GM12892 (cell line): ENCODE data around the gene TOR4A.

Experiments
- DNase-seq: peaks from one replicate; pipeline ENCODE4 v3.0.0; 2011; ENCODE audit not compliant: insufficient read length
- FAIRE-seq: peaks from 2 replicates; lab custom pipeline; 2011; peaks lifted over from hg19 to GRCh38; lab: Jason Lieb, UNC
- POLR2A ChIP-seq: IDR thresholded peaks from 2 replicates; pipeline ENCODE4 v1.6.1; 2011; ENCODE audit warnings: low read depth, low read length, control low read depth
- POLR2AphosphoS5 ChIP-seq: IDR thresholded peaks from 2 replicates; pipeline ENCODE4 v1.6.1; 2011; ENCODE audit warnings: low read depth, low read length, control low read depth
- TAF1 ChIP-seq: IDR thresholded peaks from 2 replicates; pipeline ENCODE4 v1.6.1; 2011; ENCODE audit warnings: low read depth, mild to moderate bottlenecking, control low read depth, low read length, borderline replicate concordance

The TOR4A gene

GRCh38 chr9:137311171-137311985 is 33.9 kb downstream of the TOR4A start:
- no peak for TF ChIP-seq POLR2A
- TF ChIP-seq POLR2AphosphoS5 = no peak
- TF ChIP-seq TAF1 = no peak
- FAIRE-seq = no peak
- peak; percentile 30 for DNase-seq

GRCh38 chr9:137311986-137312851 is 34.7 kb downstream of the TOR4A start:
- FAIRE-seq = no peak
- TF ChIP-seq POLR2A = no peak
- no peak for DNase-seq

- no peak for DNase-seq
- no peak for FAIRE-seq
- TF ChIP-seq POLR2AphosphoS5 (no peak), POLR2A (no peak), TAF1 (no peak)
Observed at GRCh38 chr9:137312852-137313325, 35.4 kb downstream of the TOR4A start.

- DNase-seq (no peak), FAIRE-seq (no peak)
- TF ChIP-seq POLR2AphosphoS5 (no peak), TAF1 (no peak), POLR2A (no peak)
Observed at GRCh38 chr9:137313326-137313936, 35.9 kb downstream of the TOR4A start.

- DNase-seq = no peak
- no peak for FAIRE-seq
Observed at GRCh38 chr9:137313956-137314560, 36.5 kb downstream of the TOR4A start.

GRCh38 chr9:137314561-137315560 is 37.3 kb downstream of the TOR4A start:
- no peak for TF ChIP-seq POLR2A
- FAIRE-seq (no peak), DNase-seq (peak; percentile 25)

More at GRCh38 chr9:137313956-137314560, 36.5 kb downstream of the TOR4A start:
- no peak for TF ChIP-seq POLR2AphosphoS5
- no peak for TF ChIP-seq POLR2A
- no peak for TF ChIP-seq TAF1

GRCh38 chr9:137315581-137316011 is 38.1 kb downstream of the TOR4A start:
- FAIRE-seq (no peak), DNase-seq (no peak)
- TF ChIP-seq POLR2AphosphoS5 (no peak), POLR2A (no peak), TAF1 (no peak)

- TF ChIP-seq POLR2AphosphoS5 (no peak), POLR2A (no peak), TAF1 (no peak)
- FAIRE-seq = no peak
- DNase-seq = peak; percentile 80
Observed at GRCh38 chr9:137316012-137316981, 38.8 kb downstream of the TOR4A start.

- peak; percentile 25 for DNase-seq
- no peak for FAIRE-seq
Observed at GRCh38 chr9:137317021-137317717, 39.6 kb downstream of the TOR4A start.

More at GRCh38 chr9:137317021-137317717, 39.6 kb downstream of the TOR4A start:
- no peak for TF ChIP-seq POLR2AphosphoS5
- no peak for TF ChIP-seq TAF1
- TF ChIP-seq POLR2A = no peak
